GM12874 (cell line): ENCODE measurements around the gene ZNF526.

Experiments
- CTCF ChIP-seq: IDR thresholded peaks from 2 replicates; pipeline ENCODE4 v1.5.1; 2011; ENCODE audit warnings: low read depth, mild to moderate bottlenecking, control low read depth, low read length, moderate library complexity; ENCODE audit not compliant: insufficient read depth

ZNF526 gene

GRCh38 chr19:42203700-42204099 lies 16.4 kb upstream of the ZNF526 start:
- TF ChIP-seq CTCF, result no peak

GRCh38 chr19:42204664-42205063 lies 15.4 kb upstream of the ZNF526 start:
- TF ChIP-seq CTCF, result no peak

GRCh38 chr19:42206871-42207755 lies 13.0 kb upstream of the ZNF526 start:
- TF ChIP-seq CTCF, result no peak

- TF ChIP-seq CTCF, result no peak
Observed at GRCh38 chr19:42207767-42208271, 12.3 kb upstream of the ZNF526 start.

- TF ChIP-seq CTCF, result no peak
Observed at GRCh38 chr19:42208612-42209011, 11.5 kb upstream of the ZNF526 start.

- no peak for TF ChIP-seq CTCF
Observed at GRCh38 chr19:42212886-42213285, 7.2 kb upstream of the ZNF526 start.

- no peak for TF ChIP-seq CTCF
Observed at GRCh38 chr19:42214810-42215485, 5.2 kb upstream of the ZNF526 start.
